Transverse colon (tissue), 4 donors: ENCODE data around the gene PCBP2.

ENCODE experiments used
- EP300 ChIP-seq: sonication (generic); formaldehyde crosslinking; IDR thresholded peaks from one replicate; pipeline ENCODE4 v1.6.1; 2017; ENCODE audit warnings: antibody characterized with exemption, low read depth
- POLR2A ChIP-seq: fragments of 450-650 bp; IDR thresholded peaks from one replicate; pipeline ENCODE4 v1.6.1; 2016; ENCODE audit warnings: antibody characterized with exemption, mild to moderate bottlenecking, moderate library complexity
- POLR2AphosphoS5 ChIP-seq, 3 donors: sonication (generic); formaldehyde crosslinking; IDR thresholded peaks; one replicate each; pipeline ENCODE4 v1.6.1; 2016; ENCODE audit warnings: antibody characterized with exemption in 3 of 3
- TF ChIP-seq, protein P1 (sequence below), 5 experiments: fragments of 200-600 bp in 3 of 5; fragments of 450-650 bp in 2 of 5; sonication (generic) in 3 of 5; IDR thresholded peaks; 1 replicate in 2 of 5; 2 replicates in 3 of 5; pipeline ENCODE4 v1.5.1; 2016 to 2017; ENCODE audit warnings: antibody characterized with exemption in 5 of 5, inconsistent platforms in 3 of 5, mild to moderate bottlenecking in 2 of 5, moderate library complexity in 1 of 5

DNA sequence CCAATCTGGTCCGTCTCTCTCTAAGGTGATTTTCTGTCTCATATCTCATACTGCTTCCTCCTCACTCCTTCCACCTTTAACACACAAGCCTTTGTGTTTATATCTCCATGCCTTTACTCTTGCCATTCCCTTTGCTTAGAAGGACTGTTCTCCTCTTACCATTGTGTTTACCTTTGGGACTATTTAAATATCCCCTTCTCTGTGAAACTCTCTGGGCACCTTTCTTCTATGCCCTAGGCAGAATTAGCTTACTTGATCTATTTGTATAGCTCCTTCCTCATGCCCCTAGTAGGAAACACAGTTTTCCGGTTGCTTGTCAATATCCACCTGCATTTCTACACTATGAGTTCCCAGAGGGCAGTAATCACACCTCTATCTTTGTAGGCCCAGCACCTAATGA is 32.1 kb upstream of the PCBP2 start:
- TF ChIP-seq, protein P1, sequence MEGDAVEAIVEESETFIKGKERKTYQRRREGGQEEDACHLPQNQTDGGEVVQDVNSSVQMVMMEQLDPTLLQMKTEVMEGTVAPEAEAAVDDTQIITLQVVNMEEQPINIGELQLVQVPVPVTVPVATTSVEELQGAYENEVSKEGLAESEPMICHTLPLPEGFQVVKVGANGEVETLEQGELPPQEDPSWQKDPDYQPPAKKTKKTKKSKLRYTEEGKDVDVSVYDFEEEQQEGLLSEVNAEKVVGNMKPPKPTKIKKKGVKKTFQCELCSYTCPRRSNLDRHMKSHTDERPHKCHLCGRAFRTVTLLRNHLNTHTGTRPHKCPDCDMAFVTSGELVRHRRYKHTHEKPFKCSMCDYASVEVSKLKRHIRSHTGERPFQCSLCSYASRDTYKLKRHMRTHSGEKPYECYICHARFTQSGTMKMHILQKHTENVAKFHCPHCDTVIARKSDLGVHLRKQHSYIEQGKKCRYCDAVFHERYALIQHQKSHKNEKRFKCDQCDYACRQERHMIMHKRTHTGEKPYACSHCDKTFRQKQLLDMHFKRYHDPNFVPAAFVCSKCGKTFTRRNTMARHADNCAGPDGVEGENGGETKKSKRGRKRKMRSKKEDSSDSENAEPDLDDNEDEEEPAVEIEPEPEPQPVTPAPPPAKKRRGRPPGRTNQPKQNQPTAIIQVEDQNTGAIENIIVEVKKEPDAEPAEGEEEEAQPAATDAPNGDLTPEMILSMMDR (IDR thresholded peaks at IDR 0.05) = no peak
- no peak for TF ChIP-seq POLR2AphosphoS5 (IDR thresholded peaks at IDR 0.05)
- no peak for TF ChIP-seq POLR2A
- TF ChIP-seq EP300 = no peak
